ENCODE data around the gene ADAMTS17.

ADAMTS17 gene

DNA sequence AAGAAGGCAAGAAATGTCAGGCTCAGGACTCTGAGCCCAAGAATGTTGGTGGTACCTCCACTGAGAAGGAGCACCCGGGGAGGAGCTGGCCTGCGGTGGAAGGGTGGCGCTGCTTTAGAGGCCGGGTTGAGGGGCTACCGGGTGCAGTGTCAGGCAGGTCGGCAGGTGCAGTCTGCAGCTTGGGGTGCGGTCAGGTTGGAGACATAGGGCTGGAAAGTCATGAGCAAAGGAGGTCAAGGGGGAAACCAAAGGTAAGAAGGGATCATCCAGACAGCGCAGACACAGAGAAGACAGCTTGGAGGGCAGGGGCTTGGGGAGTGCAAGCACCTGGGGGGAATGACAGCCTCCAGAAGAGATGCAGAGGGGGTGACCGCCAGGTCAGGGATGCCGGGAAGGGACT, 334.2 kb downstream of the ADAMTS17 start:
- DNase-seq: no peak

DNA sequence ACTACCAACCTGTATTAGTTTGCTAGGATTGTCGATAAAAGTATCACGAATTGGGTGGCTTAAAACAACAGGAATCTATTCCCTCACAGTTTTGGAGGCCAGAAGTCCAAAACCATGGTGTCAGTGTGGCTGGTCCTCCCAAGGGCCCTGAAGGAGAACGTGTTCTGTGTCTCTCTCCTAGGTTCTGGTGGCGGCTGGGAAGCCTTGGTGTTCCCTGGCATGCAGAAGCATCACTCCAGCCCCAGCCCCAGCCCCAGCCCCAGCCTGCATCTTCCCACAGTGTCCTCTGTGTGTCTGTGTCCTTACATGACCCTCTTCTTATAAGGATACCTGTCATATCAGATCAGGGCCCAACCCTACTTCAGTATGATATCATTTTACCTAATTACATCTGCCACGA, 336.1 kb downstream of the ADAMTS17 start:
- no peak for DNase-seq

DNA sequence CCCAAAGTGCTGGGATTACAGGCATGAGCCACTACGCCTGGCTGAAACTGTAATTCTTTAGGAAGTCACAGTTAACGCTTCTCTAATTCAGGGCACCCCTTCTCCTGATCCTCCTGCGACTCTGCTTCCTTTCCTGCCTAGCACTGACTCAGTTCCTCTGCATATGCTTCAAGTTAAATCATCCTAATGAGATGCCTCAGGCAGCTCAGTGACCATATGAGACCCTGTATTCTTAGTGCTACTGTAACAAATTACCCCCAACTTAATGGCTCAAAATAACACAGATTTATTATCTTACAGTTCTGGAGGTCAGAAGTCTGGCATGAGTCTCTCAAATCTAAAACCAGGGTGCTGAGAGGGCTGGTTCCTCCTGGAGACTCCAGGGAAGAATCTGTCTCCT, 336.8 kb downstream of the ADAMTS17 start:
- no peak for DNase-seq

DNA sequence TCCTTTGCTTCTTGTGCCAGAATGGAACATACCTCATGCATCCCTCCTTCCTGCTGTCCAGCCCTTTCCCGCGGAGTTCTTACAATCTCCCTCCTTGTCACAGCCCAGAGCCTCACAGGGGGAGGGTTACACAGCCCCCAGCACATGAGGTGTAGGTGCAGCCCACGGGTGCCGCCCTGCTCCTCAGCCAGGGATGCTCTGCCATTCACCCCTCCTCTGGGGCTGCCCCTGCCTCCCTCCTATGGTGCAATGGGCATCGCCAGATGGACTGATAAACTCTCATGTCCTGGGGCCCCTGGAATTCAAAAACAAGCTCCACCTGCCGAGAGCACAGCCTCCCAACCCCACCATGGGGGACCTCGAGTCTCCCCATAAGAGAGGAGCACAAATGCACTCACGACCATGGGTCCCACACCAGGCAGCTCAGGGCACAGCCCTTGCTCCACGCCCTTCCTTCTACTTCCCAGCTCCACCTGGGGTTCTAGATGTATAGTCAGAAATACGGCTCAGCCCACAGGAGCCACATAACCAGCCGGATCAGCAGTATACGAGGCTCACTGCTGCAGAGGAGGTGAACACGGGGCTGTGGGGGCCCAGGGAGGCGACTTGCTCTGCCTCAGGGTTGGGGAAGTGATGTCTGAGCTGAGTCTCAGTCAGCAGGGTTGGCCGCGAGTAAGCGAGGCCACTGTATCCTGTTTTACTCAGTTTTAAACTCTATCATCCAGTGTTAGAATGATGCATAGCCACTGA, 338.8 kb downstream of the ADAMTS17 start:
- DNase-seq: no peak

DNA sequence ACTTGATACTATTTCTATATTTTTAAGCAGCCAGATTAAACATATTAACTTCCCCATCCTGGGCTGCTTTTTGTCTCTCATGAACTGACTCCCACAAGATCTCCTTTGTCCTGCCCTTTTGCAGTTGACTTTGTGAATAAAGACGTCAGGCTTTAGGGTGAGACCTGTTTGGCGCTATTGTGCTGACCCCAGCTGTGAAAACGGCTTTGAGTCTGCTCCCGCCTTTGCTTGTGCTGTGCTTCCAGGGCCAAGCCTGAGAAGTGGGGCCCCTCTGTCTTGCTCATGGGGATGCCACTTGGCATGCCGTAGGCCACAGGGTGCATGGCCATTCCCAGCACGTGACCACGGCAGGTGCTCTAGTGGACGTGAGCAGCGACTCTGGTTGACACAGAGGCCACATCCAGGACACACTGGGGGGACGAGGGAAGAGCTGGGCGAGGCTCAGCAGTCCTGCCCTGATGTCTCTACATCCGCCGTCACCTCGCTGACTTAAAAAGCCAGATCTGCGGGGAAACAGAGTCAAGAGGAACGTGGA, 339.6 kb downstream of the ADAMTS17 start:
- DNase-seq: no peak

DNA sequence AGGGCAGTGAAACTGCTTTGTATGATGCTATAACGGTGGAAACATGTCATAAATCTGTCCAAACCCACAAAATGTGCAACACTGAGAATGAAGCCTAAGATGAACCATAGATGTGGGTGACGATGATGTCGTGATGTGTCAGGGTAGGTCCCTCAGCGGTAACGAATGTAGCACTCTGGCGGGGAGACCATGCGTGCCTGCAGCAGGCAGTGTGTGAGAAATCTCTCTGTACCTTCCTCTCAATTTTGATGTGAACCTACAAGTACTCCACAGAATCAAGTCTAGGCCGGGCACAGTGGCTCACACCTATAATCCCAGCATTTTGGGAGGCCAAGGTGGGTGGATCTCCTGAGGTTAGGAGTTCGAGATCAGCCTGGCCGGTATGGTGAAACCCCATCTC, 340.4 kb downstream of the ADAMTS17 start:
- no peak for DNase-seq

DNA sequence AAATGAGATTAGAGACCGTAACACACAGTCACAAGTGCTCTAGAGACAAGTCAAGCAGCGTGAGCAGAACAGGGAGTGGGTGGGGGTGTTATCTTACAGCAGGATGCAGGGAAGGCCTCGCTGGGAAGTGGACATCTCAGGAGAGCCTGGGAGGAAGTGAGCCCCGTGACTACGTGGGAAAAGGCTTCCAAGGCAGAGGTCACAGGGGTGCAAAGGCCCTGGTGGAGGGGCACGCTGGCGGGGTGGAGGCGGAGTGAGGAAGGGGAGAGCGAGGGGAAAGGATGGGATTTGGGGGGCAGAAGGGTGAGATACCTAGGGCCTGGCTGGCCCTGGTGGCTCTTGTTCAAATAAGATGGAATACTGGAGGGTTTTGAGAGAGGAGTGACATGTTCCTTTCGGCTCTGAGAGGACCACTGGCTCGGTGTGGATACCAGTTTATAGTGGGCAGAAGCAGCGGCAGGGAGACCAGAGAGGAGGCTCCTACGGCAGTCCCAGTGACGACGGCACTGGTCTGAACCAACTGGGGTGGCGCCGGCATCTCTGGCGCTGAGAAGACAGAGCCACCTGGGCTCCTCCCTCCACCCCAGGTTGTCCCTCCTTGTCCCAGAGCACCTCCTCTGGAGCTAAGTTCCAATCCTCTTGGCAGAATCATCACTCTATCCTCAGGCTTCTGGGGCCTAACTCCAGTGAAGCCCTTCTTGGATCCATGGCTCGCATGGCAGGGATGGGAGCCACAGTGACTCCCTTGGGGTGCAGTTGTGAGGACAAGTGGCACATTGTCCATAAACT, 342.3 kb downstream of the ADAMTS17 start:
- no peak for DNase-seq

DNA sequence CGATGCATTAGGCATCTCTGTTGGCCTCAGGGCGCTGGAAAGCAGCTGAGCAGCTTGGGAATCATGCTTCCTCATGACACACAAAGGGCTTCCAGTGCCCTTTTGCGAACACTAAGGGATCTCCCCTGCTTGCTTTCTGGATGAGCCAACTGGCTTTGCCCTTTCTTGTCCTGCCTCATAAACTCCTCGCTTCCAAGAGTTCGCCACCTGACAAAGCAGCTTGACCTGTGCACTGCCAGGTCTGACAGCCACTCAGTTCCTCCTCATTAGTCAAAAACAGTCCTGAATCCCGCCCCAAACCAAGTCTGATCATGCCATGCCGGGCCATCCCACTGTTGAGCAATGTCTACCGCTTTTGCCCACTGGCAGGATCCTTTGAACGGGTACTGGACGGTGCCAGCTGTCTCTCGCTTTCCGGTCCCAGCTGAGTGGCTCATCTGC, 343.1 kb downstream of the ADAMTS17 start:
- DNase-seq: no peak

DNA sequence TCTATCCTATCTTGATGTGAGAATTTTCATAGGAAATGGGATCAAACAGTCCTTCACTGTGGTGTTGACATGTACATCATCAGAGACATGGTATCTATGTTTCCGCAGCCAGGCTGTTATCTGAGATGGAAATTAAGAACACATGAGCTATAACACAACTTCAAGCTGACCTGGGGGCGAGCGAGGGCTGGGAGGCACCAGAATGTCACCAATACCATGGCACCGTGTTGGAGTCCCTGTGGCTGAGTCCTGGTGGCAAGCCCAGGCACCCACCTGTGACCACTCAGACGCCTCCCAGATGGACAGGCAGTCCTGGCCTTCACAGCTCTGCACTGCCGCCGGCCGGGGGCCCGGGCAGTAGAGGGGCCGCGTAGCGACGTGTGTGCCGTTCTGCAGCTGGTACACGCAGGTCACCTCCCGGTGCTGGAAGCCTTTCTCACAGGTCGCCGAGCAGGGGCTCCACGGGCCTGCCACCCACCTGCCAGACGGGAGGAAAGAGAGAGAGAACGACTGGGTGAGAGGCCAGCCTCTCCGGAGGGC, 344.6 kb downstream of the ADAMTS17 start:
- DNase-seq: no peak

DNA sequence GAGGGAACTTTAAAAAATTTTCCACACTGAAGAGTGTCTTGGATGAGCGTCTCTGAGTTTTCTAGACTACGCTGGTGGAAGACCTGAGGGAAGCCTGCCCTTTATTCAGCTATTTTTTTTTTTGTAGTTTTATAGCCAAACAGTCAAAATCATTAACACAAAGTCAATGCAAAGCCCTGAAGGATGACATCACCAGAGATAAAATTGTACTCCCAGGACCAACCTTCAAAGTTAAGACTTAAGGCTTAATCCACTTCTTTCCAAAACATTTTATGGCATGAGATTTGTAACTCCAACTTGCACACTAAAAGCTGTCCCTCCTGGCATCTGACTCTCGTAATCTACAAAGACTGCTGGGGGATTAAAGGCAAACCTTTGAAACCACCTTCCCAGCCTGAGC, 345.1 kb downstream of the ADAMTS17 start:
- no peak for DNase-seq

DNA sequence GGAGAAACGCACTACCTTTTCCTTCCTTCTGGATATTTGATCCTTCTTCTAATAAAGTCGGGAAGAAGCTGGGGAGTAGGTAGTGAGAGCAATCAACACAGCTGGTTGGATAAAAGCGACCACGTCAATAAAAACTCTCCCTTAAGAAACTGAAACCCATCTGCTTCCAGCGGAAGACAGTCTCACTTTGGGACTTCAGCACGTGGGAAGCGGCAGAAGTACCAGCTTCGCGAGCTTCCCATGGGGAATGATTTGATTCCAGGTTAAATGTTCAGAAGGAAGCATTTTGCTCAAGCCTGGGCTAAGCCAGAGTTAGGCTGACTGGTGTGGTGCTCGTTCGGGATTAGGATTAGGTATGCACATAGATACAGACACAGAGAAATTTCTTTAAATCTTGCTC, 346.2 kb downstream of the ADAMTS17 start:
- DNase-seq: no peak

DNA sequence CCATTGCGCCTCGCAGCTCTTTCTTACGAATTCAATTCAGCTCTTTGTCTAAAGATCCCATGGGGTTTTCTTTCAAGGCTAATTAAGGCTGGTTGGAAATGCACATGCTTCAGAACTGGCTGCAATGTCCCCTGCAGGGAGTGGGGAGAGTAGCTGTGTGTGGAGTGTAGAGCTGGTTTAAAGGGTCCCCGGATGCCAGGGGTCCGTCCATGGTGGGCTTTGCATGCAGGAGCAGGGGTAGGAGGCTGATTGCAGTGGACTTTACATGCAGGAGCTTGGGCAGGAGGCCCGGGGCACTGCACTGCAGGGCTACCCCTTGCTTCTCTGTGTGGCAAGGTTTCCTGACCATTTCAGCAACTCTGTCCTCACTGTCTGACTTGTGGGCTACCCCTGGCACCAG, 346.9 kb downstream of the ADAMTS17 start:
- no peak for DNase-seq

DNA sequence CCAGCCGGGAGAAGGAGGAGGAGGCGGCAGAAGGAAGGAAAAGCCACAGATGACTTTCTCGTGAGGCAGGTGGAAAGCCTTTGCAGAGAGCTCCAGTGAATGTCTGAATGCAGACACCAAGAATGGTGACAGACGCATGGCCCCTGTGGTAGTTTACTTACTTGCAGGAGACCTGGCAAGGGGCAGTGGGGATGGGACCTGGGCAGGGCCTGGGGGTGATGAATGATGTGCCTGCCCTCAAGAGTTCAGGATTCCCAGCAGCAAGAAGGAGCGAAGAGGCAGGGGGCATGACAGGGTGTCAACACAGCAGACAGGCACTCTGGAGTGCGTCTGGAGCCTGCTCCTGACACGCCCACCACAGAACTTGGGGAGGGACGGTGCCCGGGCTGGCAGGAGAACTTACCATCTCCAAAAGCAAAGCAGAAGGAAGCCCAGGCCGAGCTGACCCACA, 348.1 kb downstream of the ADAMTS17 start:
- DNase-seq: no peak

DNA sequence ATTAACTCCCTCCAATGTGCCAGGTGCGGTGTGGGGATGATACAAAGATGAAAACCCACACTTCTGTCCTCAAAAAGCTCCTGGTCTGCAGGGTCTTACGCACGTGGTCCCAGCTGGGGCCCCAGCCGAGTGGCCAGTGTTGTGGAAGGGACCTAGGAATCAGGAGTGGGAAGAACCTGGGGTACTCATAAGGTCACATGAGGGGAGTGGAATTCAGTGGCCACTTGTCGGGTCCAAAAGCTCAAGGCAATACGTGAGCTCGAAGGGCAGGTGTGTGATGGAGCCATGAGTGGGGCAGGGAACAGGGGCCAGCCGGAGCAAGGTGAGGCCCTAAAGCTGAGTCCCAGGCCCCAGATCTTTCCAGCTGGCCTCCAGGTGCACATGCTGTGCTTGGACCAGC, 348.5 kb downstream of the ADAMTS17 start:
- DNase-seq: no peak

DNA sequence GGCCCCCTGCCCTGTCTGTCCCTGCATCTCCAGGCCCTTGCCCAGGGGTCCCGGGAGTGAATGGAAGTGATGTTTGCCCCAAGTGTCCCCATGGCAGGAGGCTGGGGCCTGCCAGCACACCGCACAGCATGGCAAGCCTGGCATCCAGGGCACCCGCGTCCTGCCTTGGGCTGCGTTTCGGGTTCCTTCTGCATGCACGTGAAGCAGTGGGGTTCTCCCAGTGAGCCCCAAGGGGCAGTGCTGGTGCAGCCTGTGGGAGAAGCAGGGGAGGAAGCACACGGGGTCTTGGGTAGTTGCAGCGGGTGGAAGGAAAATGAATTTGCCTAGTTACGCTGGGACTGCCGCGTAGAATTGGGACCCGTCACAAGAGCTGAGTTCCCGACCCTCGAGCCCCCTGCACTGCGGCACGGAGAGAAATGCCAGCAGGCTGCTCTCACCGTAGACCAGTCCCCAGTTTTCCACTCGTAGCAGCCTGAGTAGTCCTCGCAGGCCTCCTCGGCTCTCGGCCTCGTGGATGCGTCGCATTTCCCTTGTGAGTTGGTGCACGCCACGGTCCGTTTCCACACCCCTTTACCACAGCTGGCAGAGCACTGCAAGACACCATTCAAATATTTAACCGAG, 349.1 kb downstream of the ADAMTS17 start:
- no peak for DNase-seq

DNA sequence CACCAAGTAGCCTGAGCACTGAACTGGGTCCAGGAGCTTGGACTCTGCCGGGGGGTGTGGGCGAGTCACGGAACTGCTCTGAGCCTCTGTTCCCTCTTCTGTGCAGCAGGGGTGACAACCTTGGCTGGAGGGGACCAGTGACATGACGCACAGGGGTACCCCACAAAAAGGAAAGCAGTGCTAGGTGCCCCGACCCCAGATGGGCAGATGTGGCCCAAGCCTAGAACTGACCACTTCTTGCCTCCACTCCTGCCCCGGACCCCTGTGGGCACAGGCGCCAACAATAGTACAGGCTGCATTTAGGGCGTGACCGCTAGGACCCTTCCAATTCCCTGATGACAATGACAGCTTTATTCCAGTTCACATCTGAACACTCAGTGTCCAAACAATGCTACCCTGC, 352.7 kb downstream of the ADAMTS17 start:
- no peak for DNase-seq

DNA sequence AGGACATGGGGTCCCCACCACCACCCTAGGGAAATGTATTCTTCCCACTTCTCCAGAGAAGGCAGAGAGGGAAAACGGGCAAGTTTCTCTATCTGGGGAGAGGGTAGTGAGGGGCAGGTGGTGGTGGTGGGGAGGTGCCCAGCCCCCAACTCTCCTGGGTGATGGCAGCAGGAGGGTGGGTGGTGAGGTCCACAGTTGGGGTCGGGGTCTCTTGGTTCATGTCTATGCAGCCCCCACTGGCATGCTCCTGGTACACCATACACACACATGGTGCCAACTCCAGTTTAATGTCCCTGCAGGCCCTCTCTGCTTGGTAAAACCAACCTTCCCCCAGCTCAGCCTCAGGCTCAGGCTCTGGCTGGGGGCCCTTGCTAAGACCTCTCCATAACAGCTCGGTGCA, 354.1 kb downstream of the ADAMTS17 start:
- no peak for DNase-seq

DNA sequence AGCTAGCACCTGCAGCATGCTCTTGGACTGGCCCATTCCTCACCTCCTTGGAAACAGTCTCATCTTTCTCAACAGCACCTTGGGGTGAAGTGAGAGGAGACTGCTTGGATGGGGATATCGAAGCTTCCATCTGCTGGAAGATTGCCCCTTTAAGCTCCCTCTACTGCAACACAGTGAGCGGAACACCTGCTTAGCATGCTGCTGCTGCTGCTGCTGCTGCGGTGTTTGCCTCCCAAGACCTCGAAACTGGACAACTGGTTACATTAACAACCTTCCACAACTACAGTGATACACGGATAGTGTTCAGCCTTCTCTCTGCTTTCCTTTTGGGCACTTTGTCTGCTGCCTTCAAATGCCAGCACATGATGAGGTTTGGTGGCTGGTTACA, 354.7 kb downstream of the ADAMTS17 start:
- DNase-seq: no peak

DNA sequence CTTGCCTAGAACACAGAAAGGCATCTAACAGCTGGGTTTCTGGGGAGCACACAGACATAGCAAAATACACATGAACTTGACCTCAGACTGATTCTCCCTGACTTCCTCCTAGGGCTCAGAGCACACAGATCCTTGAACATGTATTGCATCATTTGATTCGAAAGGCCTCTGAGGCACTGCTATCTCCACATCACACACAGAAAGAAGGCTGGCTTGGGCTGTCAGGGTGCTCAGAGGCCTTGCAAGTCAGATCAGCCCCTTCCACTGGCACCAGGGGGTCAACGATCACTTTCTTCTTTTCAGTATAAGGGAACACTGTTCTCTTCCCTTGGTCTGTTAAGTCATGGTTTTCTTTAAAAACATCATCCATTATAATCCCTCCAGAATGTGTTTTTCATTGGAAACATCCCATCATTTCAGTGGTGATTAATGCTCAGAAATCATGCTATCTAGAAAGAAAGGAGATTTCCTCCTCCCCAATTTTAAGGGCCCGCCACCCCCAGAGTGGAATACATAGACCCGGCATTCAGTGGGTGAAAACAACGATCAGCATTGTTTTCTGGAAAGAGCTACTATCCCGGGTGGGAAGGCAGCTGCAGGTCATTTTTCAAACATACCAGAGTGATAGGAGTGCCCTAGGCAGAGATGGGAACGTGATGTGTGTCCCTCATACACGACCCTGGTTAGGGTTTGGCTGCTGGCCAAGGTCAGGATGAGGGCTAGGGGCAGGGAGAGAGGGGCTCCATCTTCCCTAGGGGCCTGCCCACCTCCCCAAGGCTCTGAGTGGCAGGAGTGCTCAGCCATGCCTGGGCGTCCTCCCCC, 355.3 kb downstream of the ADAMTS17 start:
- no peak for DNase-seq

DNA sequence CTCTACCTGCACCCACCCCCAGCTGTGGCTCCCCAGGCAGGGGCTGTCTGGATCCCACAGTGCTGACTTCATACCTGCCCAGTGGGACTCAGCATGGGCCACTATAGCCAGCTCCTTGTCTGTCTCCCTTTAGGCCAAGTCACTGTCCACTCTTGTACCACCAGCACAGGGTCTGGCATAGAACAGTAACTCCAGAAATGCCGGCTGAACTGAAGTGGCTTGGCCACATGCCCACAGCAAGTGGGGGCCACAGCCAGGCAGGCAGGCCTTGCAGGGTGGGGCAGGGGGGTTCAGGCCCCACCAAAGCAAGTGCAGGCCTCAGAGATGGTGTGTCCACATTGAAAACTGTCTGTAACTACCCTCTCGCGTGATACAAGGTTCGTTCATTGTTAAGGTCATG, 355.9 kb downstream of the ADAMTS17 start:
- no peak for DNase-seq

DNA sequence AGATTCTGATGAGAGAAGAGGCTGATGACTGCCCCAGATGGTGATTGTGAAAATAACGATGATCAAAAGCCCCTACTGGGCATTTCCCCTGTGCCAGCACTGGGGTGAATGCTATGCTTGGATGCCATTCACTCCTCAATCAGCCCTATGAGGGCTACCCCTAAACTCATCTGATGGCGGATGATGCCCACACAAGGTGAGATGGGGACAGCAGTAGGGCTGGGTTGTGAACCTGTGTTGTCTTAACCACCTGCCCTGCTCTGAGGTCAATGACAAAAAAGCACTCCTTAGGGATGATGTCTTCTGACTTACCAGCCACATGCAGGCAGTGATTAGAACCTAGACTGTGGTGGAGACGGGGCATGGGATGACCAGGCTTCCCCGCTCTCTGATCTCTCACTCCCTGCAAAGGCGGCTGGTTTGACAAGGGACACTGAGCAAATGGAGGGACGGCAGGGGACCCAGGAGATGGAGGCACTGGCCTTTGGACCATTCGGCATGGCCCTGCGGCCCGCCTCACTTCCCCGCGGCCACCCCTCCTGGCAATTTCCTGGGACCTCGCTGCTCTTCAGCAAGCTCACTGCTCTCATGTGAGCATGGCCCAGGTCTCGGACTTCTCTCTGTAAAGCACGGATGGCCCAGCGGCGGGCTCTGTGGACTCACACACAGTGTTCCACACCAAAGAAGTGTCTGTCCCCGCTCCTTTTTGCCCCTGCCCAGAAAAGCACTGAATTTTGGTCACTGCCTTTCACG, 357.1 kb downstream of the ADAMTS17 start:
- DNase-seq: no peak

DNA sequence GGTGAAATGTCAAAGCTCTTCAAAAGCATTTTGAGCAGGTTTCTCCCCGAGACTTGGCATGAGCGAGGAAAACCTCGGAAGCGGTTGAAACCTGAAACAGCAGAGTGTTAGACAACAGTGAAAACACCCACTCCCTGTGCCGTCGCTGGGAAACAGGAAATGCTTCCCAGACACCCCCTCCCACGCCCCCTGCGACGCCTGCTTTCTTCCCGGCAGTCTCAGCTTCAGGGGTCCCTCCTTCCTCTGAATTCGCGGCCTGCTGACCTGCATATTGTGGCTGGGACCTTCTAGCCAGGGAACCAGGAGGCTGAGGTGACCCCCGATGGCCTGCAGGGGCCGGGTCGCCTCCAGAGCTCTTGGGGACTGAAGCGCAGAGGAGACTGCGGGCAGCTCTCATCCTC, 357.9 kb downstream of the ADAMTS17 start:
- DNase-seq: no peak
